HG03025 (cell line): ENCODE data around the gene CNTN1.
"Not testable (repeated sequence)": the region's sequence is repeated elsewhere in the genome, so short reads cannot be mapped to it uniquely, and the experiment has no call there.

Source experiments
- ATAC-seq: cut with Tn5 transposase; IDR thresholded peaks from one replicate; pipeline ENCODE4 v1.9.1; 2021; ENCODE audit warnings: mild to moderate bottlenecking, moderate library complexity; ENCODE audit not compliant: unreplicated experiment, low FRiP score

CNTN1 gene

DNA sequence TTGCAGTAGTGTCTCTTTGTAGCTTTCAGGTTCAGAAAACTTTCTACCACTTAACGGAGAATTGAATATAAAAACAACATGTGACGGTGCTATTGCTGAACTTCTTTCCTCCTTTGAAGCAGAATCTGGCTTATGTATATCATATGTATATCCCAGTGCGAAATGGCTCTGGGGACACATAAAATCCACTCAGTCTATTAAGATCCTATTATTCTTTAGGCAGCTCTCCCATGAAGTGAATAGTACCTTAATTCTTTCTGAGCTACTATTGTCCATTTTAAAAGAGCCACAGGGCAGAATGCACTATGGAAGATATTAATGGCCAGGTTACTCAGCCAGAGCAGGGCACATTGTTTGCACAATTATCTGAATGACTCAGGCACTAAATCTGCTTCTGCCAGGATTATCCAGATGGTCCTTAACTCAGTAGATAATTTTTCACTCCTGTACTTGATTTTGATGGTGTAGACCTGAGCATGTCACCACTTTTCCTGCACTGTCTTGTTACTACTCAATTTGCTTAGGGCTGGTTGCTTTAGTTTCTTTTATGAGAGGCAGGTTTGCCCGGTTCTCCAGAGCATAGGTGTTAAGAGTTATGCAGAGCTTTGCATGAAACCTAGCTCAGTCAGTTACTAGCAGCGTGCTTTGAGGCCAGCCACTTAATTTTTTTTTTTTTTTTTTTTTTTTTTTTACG, 5.5 kb downstream of the CNTN1 start:
- no peak for ATAC-seq

DNA sequence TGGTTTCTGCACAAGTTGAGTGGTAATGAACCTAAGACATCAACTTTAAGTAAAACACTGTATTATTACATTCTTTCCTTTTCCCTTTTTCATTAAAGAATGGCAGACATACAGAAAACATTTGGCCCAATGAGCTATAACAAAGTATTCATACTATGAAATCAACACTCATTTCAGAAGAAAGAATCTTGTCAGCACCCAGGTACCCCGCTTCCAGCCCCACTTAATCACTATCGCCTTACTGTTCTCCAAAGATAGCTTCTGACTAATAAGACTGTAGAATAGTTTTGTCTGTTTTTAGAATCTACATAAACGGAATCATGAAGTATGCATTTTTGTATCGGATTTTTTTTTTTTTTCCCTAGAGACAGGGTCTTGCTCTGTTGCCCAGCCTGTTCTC, 9.5 kb downstream of the CNTN1 start:
- peak; percentile 43 for ATAC-seq

DNA sequence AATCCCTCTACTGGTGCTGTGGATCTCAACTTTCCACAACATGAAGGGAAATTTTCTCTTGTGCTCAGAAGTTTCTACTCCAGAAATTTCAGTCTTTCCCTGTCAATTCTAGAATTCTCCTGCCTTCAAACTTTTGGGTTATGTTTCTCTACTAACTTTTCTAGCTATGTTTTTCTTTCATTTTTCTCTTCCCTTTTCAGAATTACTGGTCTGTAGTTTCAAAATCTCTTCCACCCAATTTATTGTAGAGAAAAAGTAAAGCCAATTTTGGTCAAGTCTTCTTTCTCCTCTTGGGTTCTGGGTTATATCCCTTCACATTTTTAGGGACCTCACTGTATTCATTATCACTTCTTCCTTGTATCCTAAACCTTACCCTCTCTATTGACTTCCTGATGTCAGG, 18.9 kb downstream of the CNTN1 start:
- no peak for ATAC-seq

DNA sequence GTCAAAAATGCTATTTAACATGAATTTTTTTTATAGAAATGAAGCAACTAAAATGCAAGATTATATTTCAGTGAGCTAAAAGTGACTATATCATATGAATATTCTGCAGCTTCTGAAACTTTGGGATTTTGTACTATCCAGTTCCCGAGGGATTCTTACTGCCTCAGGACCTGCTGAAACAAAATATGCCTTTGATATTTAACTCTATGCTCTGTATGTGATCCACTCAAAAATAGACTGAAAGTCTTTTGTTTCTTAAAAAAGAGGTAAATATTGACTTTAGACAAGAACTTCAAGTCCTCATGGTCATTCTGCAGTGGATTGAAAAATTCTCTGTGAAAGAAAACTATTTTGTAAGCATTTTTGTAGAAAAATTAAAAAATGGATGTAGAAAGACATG, 22.4 kb downstream of the CNTN1 start:
- no peak for ATAC-seq

DNA sequence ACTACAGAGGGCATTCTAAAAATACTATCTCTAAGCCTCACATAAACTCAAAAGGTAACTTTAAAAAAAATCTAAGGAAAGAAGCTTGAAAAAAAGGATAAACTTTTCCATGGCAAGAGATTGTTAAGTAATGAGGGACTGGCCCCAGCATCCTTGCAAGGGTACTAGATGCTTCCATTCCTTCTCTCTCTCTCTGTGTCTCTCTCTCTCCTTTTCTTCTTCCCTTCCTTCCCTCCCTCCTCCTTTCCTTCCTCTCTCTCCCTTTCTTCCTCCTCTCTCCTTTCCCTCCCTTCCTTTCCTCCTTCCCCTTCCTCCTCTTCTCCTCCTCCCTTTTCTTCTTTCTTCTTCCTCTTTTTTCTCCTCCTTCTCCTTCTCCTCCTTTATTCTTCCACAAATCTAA, 23.8 kb downstream of the CNTN1 start:
- ATAC-seq: no peak

DNA sequence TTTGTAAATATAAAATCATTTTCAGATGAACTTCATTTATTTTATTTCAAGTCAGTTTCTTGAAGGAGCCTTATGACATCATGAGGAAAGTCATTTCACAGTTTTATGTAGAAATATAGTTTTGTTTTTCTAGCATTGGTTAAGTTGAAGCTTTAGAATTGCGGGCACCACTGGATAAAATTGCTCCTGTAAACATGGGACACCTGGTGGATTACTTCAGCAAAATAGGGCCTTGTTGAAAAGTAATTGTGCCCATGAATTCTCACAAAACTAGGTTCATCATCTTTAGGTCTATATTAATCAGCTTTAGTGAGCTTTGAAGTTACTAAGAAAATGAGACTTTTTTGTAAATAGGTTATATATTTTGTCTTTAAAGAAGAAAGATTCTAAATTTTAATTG, 25.3 kb downstream of the CNTN1 start:
- no peak for ATAC-seq

DNA sequence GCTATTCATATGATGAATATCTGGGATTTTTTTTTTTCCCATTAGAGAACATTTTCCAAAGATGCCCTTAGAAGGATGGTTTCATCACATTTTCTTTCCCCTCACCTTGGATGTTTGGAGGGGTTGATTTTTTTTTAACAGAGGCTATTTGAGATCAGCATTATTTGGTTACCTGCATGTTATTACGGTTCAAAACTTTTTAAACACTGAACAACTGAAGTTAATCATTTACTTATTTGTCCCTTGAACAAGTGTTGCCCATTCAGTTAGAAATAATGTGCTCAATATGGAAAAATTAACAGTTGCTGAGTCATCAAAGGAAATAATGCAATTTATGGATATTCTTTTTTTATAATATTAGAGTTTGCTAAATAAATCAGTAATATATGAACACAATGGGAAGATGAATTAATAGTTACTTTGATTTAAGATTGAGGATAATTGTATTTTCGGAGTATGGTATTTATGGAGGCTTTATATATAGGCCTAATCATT, 26.7 kb downstream of the CNTN1 start:
- ATAC-seq: no peak

DNA sequence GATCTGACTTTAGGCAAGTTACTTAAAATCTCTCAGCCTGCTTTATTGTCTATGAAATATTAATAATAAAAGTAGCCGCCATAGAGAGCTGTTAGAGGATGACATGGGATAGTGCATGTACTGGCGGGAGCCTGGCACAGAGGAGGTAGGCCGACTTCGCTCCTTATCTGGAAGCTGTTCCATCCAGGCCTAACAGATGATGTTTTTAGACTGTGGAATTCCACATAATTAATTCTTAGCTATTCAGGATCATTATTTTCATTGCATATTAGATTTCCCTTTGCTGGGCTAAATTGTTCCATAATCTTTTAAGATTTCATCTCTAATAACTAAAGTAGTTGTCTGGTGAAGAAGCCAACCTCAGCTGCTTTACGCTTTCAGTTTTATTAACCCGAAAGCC, 30.8 kb downstream of the CNTN1 start:
- no peak for ATAC-seq

DNA sequence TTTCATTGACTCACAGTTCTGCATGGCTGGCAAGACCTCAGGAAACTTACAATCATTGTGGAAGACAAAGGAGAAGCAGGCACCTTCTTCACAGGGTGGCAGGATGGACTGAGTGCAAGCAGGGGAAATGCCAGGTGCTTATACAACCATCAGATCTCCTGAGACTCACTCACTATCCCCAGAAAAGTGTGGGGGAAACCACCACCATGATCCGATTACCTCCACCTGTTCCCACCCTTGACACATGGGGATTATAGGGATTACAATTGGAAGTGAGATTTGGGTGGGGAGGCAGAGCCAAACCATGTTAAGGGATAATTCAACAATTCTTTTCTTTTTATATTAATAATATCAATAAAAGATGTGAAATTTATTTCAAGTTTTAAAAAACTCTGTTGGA, 34.1 kb downstream of the CNTN1 start:
- no peak for ATAC-seq

DNA sequence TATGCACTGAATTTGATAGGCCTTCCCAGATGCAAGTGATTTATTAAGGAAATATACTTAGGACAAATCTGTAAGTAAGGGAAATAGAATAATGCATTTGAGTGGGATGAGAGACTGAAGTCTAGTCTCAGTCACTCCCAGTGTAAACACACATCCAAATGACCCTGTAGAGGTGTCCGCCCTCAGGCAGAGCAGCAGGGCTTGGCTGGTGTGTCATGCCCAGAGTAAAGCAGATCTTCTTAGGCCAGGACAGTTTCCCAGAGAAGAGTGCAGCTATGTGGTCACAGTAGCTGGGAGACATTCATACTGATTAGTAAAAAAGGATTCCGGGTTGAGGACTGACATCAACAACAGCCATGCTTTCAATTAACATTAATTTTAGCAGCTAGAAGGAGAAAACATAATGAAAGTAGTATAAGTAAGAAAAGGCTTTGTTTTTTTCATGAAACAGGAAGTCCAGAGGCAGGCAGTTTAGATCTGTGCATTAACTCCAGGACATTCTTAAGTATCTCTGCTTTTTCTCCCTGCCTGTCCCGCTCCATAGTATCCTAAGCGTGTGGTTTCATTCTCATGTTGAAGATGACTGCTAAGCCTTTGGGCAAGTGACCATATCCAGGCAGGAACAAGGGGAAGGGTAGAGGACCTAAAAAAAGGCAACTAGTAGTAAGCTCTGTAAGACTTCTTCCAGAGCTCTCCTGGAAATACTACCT, 35.7 kb downstream of the CNTN1 start:
- no peak for ATAC-seq

DNA sequence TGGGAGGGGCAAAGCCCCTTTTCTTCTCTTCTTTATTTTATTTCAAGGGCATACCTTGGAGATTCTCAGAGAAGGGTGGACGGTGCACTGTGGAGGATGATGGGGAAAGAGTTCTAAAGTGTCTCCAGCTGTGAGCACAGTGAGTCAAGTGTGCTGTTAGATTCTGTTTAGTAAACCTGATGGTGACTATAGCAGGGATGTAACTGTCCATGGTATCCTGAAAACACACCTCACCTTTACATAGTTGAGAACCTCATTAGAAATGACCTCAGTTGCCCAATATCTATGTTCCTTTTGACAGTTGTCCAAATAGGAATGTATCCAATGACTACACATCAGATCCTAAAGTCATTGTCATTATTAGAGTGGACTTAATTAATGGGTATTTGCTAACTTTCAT, 38.0 kb downstream of the CNTN1 start:
- ATAC-seq: no peak

DNA sequence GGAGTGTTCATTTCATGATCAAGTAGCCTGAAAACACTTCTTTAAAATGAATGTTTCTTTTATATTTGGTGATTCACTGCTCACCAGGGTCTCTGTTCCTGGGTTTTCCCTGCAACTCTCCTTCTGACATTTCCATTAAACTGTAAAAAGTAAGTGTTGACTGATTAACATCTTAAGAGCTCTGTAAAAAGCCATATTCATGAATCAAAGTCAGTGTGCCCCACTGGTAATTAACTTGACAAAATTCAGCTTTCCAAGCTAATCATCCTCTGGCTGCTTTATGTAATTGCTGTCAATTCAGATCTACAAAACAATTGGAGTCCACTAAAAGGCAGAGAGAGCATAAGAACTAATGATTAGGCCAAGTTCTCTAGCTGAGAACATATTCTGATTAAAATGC, 41.6 kb downstream of the CNTN1 start:
- no peak for ATAC-seq

DNA sequence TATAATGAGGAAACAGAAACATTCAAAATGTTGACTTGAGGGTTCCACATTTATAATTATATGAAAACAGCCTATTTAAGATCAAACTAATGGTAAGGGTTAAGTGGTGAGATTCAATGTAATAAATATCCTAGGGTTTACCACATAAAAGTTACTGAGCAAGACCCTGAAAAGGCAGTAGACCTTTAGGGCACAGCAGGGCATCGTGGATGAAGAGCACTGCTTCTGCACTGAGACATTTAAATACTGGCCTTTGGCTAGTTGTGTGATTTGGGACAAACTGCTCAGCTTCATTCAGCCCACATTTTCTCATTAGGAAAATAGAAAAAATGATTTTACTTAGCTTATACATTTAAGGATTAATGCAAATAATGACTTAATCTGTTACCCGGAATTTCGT, 42.0 kb downstream of the CNTN1 start:
- ATAC-seq: no peak

DNA sequence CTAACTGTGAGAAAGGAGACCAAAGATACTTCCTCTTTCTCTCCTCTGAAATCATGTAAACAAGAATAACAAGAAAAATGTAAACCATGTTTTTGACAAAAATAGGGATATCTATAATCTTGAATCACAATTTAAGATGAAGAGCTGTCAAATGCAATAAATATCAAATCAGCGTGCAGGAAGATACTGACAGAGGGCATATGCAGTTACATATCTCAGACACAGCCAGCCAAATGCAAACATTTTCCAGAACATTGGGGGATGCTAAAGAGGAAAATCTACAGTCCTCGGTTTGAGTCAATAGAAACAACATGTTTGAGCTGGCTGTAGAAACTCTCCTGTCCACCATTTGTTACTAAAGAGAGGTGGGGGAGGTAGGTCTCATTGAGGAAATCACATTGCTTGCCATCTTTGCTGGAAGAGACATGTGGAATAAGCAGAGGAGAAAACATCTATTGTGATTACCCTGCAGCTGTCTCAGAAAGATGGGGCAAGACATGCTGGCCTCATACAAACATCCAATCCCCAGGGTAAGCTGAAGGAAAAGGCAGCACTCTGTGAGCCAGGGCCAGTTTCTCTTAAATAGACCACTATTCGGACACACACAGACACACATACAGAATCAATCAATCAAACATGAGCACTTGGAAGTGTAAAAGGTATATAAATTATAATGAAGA, 43.5 kb downstream of the CNTN1 start:
- ATAC-seq: no peak

DNA sequence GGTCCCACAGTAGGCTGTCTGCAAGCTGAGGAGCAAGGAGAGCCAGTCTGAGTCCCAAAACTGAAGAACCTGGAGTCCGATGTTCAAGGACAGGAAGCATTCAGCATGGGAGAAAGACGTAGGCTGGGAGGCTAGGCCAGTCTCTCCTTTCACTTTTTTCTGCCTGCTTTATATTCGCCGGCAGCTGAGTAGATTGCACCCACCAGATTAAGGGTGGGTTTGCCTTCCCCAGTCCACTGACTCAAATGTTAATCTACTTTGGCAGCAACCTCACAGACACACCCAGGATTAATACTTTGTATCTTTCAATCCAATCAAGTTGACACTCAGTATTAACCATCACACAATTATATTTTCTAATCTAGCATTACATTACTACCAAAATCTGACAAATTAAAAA, 45.2 kb downstream of the CNTN1 start:
- not testable (repeated sequence) for ATAC-seq

DNA sequence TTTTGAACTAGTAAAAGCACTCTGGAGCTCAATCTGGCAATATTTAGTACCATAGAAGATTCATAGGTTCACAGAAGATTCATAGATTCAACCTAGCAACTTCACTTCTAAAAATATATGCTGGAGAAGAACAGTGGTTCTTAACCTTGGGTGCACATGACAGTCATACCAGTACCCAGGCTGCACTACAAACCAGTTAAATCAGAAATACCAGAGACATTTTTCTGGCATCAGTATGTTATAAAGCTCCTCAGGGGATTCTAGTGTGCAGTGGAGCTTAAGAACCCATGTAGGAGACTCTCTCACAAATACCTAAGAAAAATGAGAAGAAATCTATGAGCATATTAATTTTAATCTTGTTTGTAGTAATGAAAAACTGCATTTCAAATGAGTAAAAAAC, 46.6 kb downstream of the CNTN1 start:
- ATAC-seq: no peak

DNA sequence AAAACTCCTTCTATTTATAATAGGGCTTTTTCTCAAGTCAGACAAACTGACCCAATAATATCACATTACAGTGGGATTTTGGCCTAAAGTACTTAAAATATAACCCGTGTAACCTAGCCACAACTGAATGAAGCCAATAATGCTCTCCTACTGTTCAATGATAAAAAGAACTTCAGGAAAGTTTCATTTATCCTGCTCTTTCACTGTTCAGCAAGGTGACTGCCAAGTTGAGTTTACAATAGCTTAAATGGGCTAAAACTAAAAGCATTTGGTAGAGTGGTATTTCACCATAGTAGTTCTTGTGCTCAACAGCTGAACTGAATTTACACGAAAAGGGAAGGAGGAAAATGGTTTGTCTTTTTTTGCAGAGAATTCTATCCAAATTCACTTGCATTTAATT, 49.8 kb downstream of the CNTN1 start:
- no peak for ATAC-seq

DNA sequence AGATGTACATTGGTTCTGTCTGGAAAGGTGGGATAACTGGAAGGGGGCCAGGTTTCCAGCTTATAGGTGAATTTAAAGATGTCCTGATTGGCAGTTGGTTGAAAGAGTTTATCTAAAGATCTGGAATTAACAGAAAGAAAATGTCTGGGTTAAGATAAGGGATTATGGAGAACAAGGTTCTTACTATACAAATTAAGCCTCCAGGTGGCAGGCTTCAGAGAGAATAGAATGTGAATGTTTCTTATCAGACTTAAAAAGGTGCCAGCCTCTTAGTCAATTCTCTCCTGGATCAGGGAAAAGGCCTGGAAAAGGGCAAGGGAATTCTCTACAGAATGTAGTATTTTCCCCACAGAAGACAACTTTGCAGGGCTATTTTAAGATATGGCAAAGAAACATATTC, 53.1 kb downstream of the CNTN1 start:
- no peak for ATAC-seq

DNA sequence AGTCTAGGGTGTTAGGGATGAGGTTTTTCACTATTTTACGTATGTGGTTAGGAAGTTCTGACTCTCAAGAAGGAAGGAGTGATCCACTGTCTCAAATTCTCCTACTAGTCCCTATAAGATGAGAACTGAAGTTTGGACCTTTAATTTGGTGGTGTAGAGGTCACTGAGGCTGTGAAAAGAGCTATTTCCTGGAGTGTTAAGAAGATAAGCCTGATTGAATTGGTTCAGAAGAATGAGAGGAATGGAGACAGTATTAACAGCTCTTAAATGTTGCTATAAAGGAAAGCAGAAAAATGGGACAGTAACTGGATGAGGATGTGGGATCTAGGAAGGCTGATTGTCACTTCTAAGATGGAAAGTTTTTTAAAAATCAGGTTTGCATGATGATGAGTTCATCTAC, 57.6 kb downstream of the CNTN1 start:
- ATAC-seq: no peak

DNA sequence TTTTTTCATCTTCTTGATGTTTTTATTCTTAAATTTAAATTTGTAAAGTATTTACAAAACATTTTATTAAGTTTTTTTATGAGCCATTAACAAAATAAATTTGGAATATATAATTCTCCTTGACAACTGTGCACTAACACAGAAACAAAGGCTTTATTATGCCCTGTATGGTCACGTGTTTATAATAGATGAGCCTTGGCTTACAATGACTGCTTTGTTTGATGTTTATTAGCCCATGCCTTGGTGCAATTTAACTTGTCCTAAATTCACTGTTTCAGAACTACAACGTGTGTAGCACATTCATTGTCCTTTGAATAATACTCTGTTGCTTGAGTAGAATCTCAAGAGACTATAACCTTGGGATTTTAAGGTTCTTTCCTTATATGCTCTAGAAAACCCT, 59.8 kb downstream of the CNTN1 start:
- ATAC-seq: no peak

DNA sequence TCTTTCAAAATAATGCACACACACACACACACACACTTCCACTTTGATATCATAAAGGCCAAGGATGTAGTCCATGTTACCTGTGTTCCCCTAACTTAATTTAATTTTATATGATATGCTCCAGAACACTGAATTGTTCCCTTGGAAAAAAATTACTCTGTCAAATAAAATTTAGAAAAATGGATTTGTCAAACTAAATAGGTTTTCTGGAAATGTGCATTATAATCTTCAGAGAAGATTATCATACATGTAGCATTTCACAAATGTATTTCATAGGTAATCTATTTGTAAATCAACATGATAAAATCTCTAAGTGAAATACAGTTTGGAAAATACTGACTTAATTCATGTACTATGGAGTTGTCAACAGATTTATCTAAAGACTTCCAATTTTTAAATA, 68.6 kb downstream of the CNTN1 start:
- no peak for ATAC-seq

DNA sequence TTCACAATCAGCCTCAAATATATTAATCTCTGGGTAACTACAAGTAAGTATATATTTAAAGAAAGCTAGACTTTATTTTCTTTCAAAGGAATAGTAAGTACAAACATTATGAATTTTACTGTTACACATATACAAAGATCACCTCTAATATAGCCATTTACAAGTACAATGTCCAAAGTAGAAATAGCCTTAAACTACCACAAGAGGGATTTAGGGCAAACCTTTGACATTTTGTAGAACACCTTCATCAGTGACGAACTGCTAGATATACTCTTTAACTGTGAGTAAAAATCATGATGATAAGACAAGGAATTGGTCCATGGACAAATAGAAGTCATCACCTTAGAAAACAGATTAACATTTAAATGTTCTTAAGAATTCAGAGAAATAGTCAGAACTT, 69.8 kb downstream of the CNTN1 start:
- ATAC-seq: no peak
